NCI-H1930 (cell line): ENCODE data around the gene CCDC88B.

Experiments
- DNase-seq, 2 experiments: peaks; one replicate each; lab custom pipeline; 2025; lab: John Stamatoyannopoulos, UW

The CCDC88B gene

GRCh38 chr11:64382586-64382985, 42.6 kb downstream of the CCDC88B start:
- no peak for DNase-seq

- DNase-seq = no peak
Observed at GRCh38 chr11:64383580-64383979, 43.6 kb downstream of the CCDC88B start.

GRCh38 chr11:64384028-64384737, 44.2 kb downstream of the CCDC88B start:
- no peak for DNase-seq

GRCh38 chr11:64384981-64385944, 45.3 kb downstream of the CCDC88B start:
- DNase-seq = no peak

GRCh38 chr11:64385945-64386704, 46.1 kb downstream of the CCDC88B start:
- DNase-seq = no peak

GRCh38 chr11:64387916-64388315, 47.9 kb downstream of the CCDC88B start:
- DNase-seq = no peak

- no peak for DNase-seq
Observed at GRCh38 chr11:64388894-64389293, 48.9 kb downstream of the CCDC88B start.

GRCh38 chr11:64389851-64390250, 49.8 kb downstream of the CCDC88B start:
- DNase-seq = no peak

- no peak for DNase-seq
Observed at GRCh38 chr11:64390558-64390957, 50.6 kb downstream of the CCDC88B start.

- DNase-seq = no peak
Observed at GRCh38 chr11:64391839-64392238, 51.8 kb downstream of the CCDC88B start.

- no peak for DNase-seq
Observed at GRCh38 chr11:64395545-64396078, 55.6 kb downstream of the CCDC88B start.

GRCh38 chr11:64396079-64396591, 56.1 kb downstream of the CCDC88B start:
- no peak for DNase-seq

GRCh38 chr11:64400102-64400501, 60.1 kb downstream of the CCDC88B start:
- DNase-seq = no peak

GRCh38 chr11:64400667-64401066, 60.7 kb downstream of the CCDC88B start:
- DNase-seq = no peak

GRCh38 chr11:64401775-64402174, 61.8 kb downstream of the CCDC88B start:
- DNase-seq = no peak

GRCh38 chr11:64403106-64403505, 63.1 kb downstream of the CCDC88B start:
- no peak for DNase-seq

GRCh38 chr11:64406221-64406946, 66.4 kb downstream of the CCDC88B start:
- DNase-seq = no peak
